Nephron progenitor cell (in vitro differentiated cells): Measurements from ENCODE around the gene FBXL2.

Source experiments
- DNase-seq: peaks from one replicate; pipeline ENCODE4 v3.0.0; 2021
- H3K27ac Mint-ChIP-seq: 2 replicates; pipeline ENCODE4 v1.8.0; 2021; ENCODE audit warnings: mild to moderate bottlenecking, moderate library complexity, mixed read lengths
- H3K27me3 Mint-ChIP-seq: 2 replicates; pipeline ENCODE4 v1.8.0; 2021; ENCODE audit warnings: mild to moderate bottlenecking, low read depth, mixed read lengths; ENCODE audit not compliant: poor library complexity
- H3K36me3 Mint-ChIP-seq: 2 replicates; pipeline ENCODE4 v1.8.0; 2021; ENCODE audit warnings: low read depth, mixed read lengths
- H3K4me1 Mint-ChIP-seq: 2 replicates; pipeline ENCODE4 v1.8.0; 2021; ENCODE audit warnings: mixed read lengths
- H3K4me3 Mint-ChIP-seq: 2 replicates; pipeline ENCODE4 v1.8.0; 2021; ENCODE audit warnings: mild to moderate bottlenecking, moderate library complexity, mixed read lengths
- H3K9me3 Mint-ChIP-seq: 2 replicates; pipeline ENCODE4 v1.8.0; 2021; ENCODE audit warnings: mild to moderate bottlenecking, moderate library complexity, mixed read lengths
- CTCF ChIP-seq: fragments of 200-600 bp; sonication (generic); IDR thresholded peaks from 2 replicates; pipeline ENCODE4 v1.5.0; 2021; ENCODE audit warnings: antibody characterized with exemption

Gene FBXL2, protein sequence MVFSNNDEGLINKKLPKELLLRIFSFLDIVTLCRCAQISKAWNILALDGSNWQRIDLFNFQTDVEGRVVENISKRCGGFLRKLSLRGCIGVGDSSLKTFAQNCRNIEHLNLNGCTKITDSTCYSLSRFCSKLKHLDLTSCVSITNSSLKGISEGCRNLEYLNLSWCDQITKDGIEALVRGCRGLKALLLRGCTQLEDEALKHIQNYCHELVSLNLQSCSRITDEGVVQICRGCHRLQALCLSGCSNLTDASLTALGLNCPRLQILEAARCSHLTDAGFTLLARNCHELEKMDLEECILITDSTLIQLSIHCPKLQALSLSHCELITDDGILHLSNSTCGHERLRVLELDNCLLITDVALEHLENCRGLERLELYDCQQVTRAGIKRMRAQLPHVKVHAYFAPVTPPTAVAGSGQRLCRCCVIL

GRCh38 chr3:33277193-33277882, at the start of gene FBXL2:
Gene FBXL2, plus strand, starts transcription at chr3:33277442. Its CDS starts 71 bp downstream, at chr3:33277513.
- Mint-ChIP-seq H3K27me3 (peaks cover 5% of the 10 kb centered on the region), H3K9me3 (peaks cover 35% of the 10 kb centered on the region), H3K4me3 (peak within 1 kb of the TSS; percentile 82), H3K4me1 (peaks cover 13% of the 10 kb centered on the region), H3K36me3 (no peaks in the 10 kb centered on the region), H3K27ac (no peak within 1 kb of the TSS)
- peak; percentile 93 for DNase-seq
- TF ChIP-seq CTCF, result no peak

- H3K9me3 Mint-ChIP-seq, result peaks cover 5% of the 10 kb centered on the region
- H3K27ac Mint-ChIP-seq, result no peak overlapping the region
- no peak for TF ChIP-seq CTCF
- H3K36me3 Mint-ChIP-seq, result no peaks in the 10 kb centered on the region
- peaks cover 28% of the 10 kb centered on the region for H3K4me1 Mint-ChIP-seq
- no peak for DNase-seq
- no peak overlapping the region for H3K4me3 Mint-ChIP-seq
- peaks cover 26% of the 10 kb centered on the region for H3K27me3 Mint-ChIP-seq
Measured at GRCh38 chr3:33229066-33229465, 48.2 kb upstream of the FBXL2 start.

GRCh38 chr3:33229947-33230346, 47.3 kb upstream of the FBXL2 start:
- no peak for DNase-seq
- Mint-ChIP-seq H3K4me3 (no peak overlapping the region), H3K36me3 (no peaks in the 10 kb centered on the region), H3K27me3 (peaks cover 19% of the 10 kb centered on the region), H3K4me1 (peaks cover 28% of the 10 kb centered on the region), H3K9me3 (peaks cover 5% of the 10 kb centered on the region), H3K27ac (no peak overlapping the region)
- TF ChIP-seq CTCF, result no peak

DNA sequence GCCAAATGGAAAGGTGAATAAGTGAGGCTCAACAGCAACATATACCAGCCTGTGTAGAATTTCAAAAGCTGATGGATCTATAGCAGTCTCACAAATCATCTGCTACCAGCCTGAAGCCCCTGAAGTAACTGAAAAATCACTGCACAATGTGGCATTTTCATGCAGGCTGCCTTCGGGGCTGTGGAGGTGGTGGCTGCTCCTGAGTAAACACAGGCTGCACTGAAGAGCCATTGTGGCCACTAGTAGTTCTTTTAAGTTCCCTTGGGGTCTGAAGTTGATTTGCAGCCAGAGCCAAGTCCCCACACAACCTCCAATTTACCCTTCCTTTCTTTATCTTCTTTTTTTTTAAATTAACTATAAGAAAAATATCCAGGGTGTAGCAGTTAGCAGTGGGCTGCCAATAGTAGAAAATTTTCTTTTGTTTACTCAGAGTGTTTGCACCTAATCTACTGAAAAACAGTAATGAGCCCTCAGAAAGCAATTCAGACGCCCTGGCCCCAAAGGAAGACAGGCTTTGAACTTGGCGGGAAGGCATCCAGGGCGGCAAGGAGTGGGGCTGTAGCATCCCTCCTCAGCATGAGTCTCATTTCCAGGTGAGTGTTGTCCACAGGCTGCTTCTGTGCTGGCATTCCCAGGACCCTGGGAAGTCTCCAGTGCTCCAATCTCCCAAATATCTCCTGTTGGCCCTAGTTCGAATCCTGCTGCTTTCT, 45.3 kb upstream of the FBXL2 start:
- H3K9me3 Mint-ChIP-seq, result peaks cover 5% of the 10 kb centered on the region
- no peaks in the 10 kb centered on the region for H3K36me3 Mint-ChIP-seq
- peaks cover 19% of the 10 kb centered on the region for H3K27me3 Mint-ChIP-seq
- no peak overlapping the region for H3K4me3 Mint-ChIP-seq
- H3K4me1 Mint-ChIP-seq, result peaks cover 28% of the 10 kb centered on the region
- TF ChIP-seq CTCF, result no peak
- peak; percentile 19 for DNase-seq
- H3K27ac Mint-ChIP-seq, result no peak overlapping the region

DNA sequence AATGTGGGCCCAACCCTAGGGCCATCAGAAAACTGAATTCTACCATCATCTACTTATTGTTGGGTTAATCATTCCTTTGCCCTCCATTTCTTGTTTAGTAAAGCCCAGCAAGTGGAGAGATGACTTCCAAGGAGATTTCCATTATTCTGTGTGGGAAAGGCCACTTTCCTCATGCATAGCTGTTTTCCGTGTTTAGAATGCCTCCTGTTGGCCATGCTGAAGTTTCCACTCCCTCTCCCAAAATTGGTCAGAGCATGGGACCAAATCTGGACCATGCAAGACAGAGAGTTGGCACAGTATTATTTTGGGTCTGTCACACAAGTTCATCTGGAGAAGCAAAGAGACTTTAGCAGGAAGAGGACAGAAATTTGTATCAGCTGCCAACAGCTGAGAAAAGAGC, 43.4 kb upstream of the FBXL2 start:
- H3K27me3 Mint-ChIP-seq, result peaks cover 9% of the 10 kb centered on the region
- peaks cover 27% of the 10 kb centered on the region for H3K4me1 Mint-ChIP-seq
- no peaks in the 10 kb centered on the region for H3K36me3 Mint-ChIP-seq
- H3K9me3 Mint-ChIP-seq, result peaks cover 16% of the 10 kb centered on the region
- H3K27ac Mint-ChIP-seq, result no peak overlapping the region
- TF ChIP-seq CTCF, result no peak
- no peak overlapping the region for H3K4me3 Mint-ChIP-seq
- DNase-seq, result no peak
